ENCODE measurements around the gene NR2F1.

NR2F1 gene

GRCh38 chr5:93589152-93589828 lies 6.3 kb downstream of the NR2F1 start:
- H3K27ac ChIP-seq, result no peak overlapping the region
- TF ChIP-seq CTCF (IDR thresholded peaks at IDR 0.05) (no peak), ZFX (IDR thresholded peaks at IDR 0.05; ENCODE audit: borderline replicate concordance) (no peak)

- H3K27ac ChIP-seq, result no peak overlapping the region
- TF ChIP-seq CTCF (IDR thresholded peaks at IDR 0.05) (no peak), ZFX (IDR thresholded peaks at IDR 0.05; ENCODE audit: borderline replicate concordance) (no peak)
Observed at GRCh38 chr5:93589829-93590215, 6.8 kb downstream of the NR2F1 start.

GRCh38 chr5:93590493-93590892 lies 7.5 kb downstream of the NR2F1 start:
- TF ChIP-seq ZFX (IDR thresholded peaks at IDR 0.05; ENCODE audit: borderline replicate concordance) (no peak), CTCF (IDR thresholded peaks at IDR 0.05) (no peak)
- no peak overlapping the region for H3K27ac ChIP-seq

- no peak for TF ChIP-seq CTCF (IDR thresholded peaks at IDR 0.05)
- no peak for TF ChIP-seq ZFX (IDR thresholded peaks at IDR 0.05; ENCODE audit: borderline replicate concordance)
Observed at GRCh38 chr5:93591323-93591945, 8.4 kb downstream of the NR2F1 start.

GRCh38 chr5:93592883-93593282 lies 9.9 kb downstream of the NR2F1 start:
- H3K27ac ChIP-seq, result no peak overlapping the region
- TF ChIP-seq ZFX (IDR thresholded peaks at IDR 0.05; ENCODE audit: borderline replicate concordance), result no peak
- no peak for TF ChIP-seq CTCF (IDR thresholded peaks at IDR 0.05)

More at GRCh38 chr5:93591323-93591945, 8.4 kb downstream of the NR2F1 start:
- no peak overlapping the region for H3K27ac ChIP-seq

GRCh38 chr5:93593476-93594131 lies 10.6 kb downstream of the NR2F1 start:
- H3K27ac ChIP-seq, result no peak overlapping the region
- TF ChIP-seq CTCF (IDR thresholded peaks at IDR 0.05) (no peak), ZFX (IDR thresholded peaks at IDR 0.05; ENCODE audit: borderline replicate concordance) (no peak)

Measured in 22Rv1 (cell line).